ENCODE results near the gene ETV2. TPM values are rescaled to one million over a fixed set of nuclear protein-coding genes. Genes with fewer than 3 reads are reported as not detected.

Gene ETV2
- total RNA-seq, 2 donors from 2014 or later = not detected

DNA sequence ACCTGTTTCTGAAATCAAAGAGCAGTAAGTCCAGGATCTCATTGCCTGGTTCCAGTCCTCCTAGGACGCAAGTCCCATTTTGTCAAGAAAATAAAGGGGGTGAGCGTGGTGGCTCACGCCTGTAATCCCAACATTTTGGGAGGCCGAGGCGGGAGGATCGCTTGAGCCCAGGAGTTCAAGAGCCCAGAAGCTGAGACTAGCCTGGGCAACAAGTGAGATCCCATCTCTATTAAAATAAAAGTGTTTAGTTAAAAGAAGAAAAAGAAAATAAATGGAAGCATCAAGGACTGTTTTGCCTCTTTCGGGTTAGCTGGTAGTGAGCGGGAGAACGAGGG, 29.4 kb upstream of the ETV2 start:
- no peaks in the 10 kb centered on the region for H3K36me3 ChIP-seq (replicated peaks in 1 of 2; ENCODE audit: insufficient read depth in 1 of 2, low read depth in 2 of 2)
- H3K4me3 ChIP-seq = peak overlapping the region in 1 of 2 donors; percentile 25
- 28 to 32% methylated on average over 9 of the region's 9 CpGs for WGBS, 2 donors
- H3K9me3 ChIP-seq = no peaks in the 10 kb centered on the region
- TF ChIP-seq, protein P1, sequence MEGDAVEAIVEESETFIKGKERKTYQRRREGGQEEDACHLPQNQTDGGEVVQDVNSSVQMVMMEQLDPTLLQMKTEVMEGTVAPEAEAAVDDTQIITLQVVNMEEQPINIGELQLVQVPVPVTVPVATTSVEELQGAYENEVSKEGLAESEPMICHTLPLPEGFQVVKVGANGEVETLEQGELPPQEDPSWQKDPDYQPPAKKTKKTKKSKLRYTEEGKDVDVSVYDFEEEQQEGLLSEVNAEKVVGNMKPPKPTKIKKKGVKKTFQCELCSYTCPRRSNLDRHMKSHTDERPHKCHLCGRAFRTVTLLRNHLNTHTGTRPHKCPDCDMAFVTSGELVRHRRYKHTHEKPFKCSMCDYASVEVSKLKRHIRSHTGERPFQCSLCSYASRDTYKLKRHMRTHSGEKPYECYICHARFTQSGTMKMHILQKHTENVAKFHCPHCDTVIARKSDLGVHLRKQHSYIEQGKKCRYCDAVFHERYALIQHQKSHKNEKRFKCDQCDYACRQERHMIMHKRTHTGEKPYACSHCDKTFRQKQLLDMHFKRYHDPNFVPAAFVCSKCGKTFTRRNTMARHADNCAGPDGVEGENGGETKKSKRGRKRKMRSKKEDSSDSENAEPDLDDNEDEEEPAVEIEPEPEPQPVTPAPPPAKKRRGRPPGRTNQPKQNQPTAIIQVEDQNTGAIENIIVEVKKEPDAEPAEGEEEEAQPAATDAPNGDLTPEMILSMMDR (IDR thresholded peaks at IDR 0.05) = no peak
- TF ChIP-seq POLR2A (IDR thresholded peaks at IDR 0.05) = no peak
- intact Hi-C loops (cut with DNase I) = no loop called here
- H3K27ac ChIP-seq = peak overlapping the region in 3 of 4 donors; percentile 48 to 61 (median 56)
- no peak for DNase-seq
- peaks cover 12% of the 10 kb centered on the region for H3K4me1 ChIP-seq
- H3K27me3 ChIP-seq = no peaks in the 10 kb centered on the region
- peak; percentile 4 for ATAC-seq

DNA sequence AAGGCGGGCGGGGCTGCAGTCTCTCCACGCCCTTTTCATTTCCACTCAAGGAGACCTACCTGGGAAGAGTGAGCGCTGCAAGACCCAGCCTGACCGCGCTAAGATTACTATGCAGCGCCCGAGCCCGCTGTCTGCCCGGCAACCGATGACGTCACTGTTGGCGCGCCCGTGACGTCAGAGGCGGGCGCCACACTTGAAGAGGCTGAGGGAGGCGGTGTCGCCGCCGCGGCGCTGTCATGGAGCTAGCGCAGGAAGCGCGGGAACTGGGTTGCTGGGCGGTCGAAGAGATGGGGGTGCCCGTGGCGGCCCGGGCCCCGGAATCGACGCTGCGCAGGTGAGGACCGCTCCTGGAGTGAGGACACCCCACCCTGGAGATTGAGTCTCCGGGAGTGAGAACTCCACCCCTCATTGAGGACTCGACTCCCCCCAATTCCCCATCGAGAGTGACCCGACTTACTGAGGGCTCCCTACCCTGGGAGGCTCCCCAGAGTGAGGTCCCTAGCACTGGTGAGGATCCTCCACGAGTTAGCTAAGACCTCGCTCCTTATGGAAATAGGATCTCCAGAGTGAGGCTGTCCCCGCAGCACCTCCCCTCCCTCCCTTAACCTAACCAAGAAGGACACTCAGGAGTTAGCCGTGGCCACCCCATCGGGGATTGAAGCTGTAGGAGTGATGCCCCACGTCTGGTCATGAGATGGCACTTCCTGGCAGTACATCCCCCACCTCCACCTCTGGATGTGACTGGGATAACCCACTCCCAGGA, 28.8 kb upstream of the ETV2 start, which contains the start of gene HAUS5:
Gene HAUS5, plus strand, starts transcription at position 177 of the 763 bp plus-strand sequence. Its CDS starts 60 bp downstream, at position 237.
- Histone ChIP-seq H3K36me3 (replicated peaks in 1 of 2; ENCODE audit: insufficient read depth in 1 of 2, low read depth in 2 of 2) (no peaks in the 10 kb centered on the region), H3K27ac (peak within 1 kb of the TSS; percentile 1 to 61 (median 52)), H3K4me3 (peak within 1 kb of the TSS; percentile 25 to 32), H3K4me1 (peaks cover 12% of the 10 kb centered on the region), H3K27me3 (no peaks in the 10 kb centered on the region), H3K9me3 (no peaks in the 10 kb centered on the region)
- ATAC-seq = peak; percentile 96
- intact Hi-C loops (cut with DNase I) = no loop called here
- peak; percentile 8 to 71 (median 62) for TF ChIP-seq POLR2A (IDR thresholded peaks at IDR 0.05)
- TF ChIP-seq, protein P1 (IDR thresholded peaks at IDR 0.05) = peak in 4 of 7 experiments; percentile 35 to 57 (median 40)
- whole genome bisulfite sequencing, 2 donors = 0% methylated on average over 10 to 44 of the region's 47 CpGs
- DNase-seq = peak; percentile 95 to 97 (median 95)

DNA sequence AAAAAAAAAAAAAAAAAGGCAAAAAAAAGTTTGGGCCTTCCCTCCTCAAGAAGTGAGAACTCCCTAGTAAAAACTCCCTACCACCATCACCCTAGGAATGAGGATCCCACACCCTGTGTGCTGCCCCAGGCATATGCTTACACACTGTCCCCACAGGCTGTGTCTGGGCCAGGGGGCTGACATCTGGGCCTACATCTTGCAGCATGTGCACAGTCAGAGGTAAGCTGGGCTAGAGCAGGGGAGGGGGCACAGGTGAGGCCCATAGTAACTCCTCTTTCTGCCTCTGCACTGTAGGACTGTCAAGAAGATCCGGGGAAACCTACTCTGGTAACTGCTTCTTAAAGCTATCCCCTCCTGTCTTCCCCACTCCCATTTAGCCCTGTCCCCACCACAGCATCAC, 28.0 kb upstream of the ETV2 start:
- DNase-seq (no peak), ATAC-seq (no peak)
- Histone ChIP-seq H3K36me3 (replicated peaks in 1 of 2; ENCODE audit: insufficient read depth in 1 of 2, low read depth in 2 of 2) (no peaks in the 10 kb centered on the region), H3K4me3 (no peak overlapping the region), H3K27me3 (no peaks in the 10 kb centered on the region), H3K4me1 (peaks cover 12% of the 10 kb centered on the region), H3K27ac (no peak overlapping the region), H3K9me3 (no peaks in the 10 kb centered on the region)
- intact Hi-C loops (cut with DNase I) = no loop called here
- TF ChIP-seq POLR2A (IDR thresholded peaks at IDR 0.05) = no peak
- TF ChIP-seq, protein P1 (IDR thresholded peaks at IDR 0.05) = no peak
- 77 to 79% methylated on average over 1 of the region's 1 CpG for WGBS, 2 donors

GRCh38 chr19:35615036-35615435, 26.5 kb upstream of the ETV2 start:
- H3K27ac ChIP-seq = no peak overlapping the region
- no peak for DNase-seq

More at GRCh38 chr19:35615036-35615435, 26.5 kb upstream of the ETV2 start:
- no peak for ATAC-seq
- Histone ChIP-seq H3K4me1 (peaks cover 12% of the 10 kb centered on the region), H3K27me3 (no peaks in the 10 kb centered on the region), H3K36me3 (replicated peaks in 1 of 2; ENCODE audit: insufficient read depth in 1 of 2, low read depth in 2 of 2) (no peaks in the 10 kb centered on the region), H3K9me3 (no peaks in the 10 kb centered on the region), H3K4me3 (no peak overlapping the region)
- TF ChIP-seq POLR2A (IDR thresholded peaks at IDR 0.05) = no peak
- TF ChIP-seq, protein P1 (IDR thresholded peaks at IDR 0.05) = no peak
- WGBS, 2 donors = 87 to 92% methylated on average over 3 to 16 of the region's 17 CpGs
- intact Hi-C loops (cut with DNase I) = no loop called here

All from body of pancreas (tissue), 4 donors.